Adrenal gland (tissue), 5 donors: ENCODE data around the gene NSUN6.
"Not testable (repeated sequence)": the region's sequence is repeated elsewhere in the genome, so short reads cannot be mapped to it uniquely, and the experiment has no call there.

Experiments used
- CTCF ChIP-seq, 6 experiments: fragments of 450-650 bp in 4 of 6; fragments of 200-600 bp in 2 of 6; sonication (generic) in 1 of 6; IDR thresholded peaks; 1 replicate in 5 of 6; 2 replicates in 1 of 6; pipeline versions ENCODE4 v1.5.1 to v1.8.0; 2016 to 2021; ENCODE audit warnings: antibody characterized with exemption in 6 of 6, mild to moderate bottlenecking in 2 of 6, moderate library complexity in 1 of 6
- POLR2A ChIP-seq, 2 donors: fragments of 450-650 bp; IDR thresholded peaks; one replicate each; pipeline ENCODE4 v1.6.1; 2017; ENCODE audit warnings: antibody characterized with exemption in 2 of 2, mild to moderate bottlenecking in 2 of 2, moderate library complexity in 1 of 2
- donor health status: DM: no; HTN: no; CAD: no.

DNA sequence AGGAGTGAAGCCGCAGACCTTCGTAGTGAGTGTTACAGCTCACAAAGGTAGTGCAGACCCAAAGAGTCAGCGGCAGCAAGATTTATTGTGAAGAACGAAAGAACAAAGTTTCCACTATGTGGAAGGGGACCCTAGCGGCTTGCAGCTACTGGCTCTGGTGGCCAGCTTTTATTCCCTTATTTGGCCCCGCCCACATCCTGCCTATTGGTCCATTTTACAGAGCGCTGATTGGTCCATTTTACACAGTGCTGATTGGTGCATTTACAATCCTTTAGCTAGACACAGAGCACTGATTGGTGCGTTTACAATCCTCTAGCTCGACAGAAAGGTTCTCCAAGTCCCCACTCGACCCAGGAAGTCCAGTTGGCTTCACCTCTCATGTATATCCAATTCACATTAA lies 64.8 kb downstream of the NSUN6 start:
- not testable (repeated sequence) for TF ChIP-seq CTCF, POLR2A (IDR thresholded peaks at IDR 0.05)
